Upper lobe of left lung (tissue), 4 donors: ENCODE results near the gene WDR41.

Experiments
- EP300 ChIP-seq, 4 donors: sonication (generic); formaldehyde crosslinking; IDR thresholded peaks; one replicate each; pipeline ENCODE4 v1.5.1; 2017; ENCODE audit warnings: antibody characterized with exemption in 4 of 4, control low read depth in 2 of 4
- TF ChIP-seq, protein P1 (sequence below), 6 experiments: fragments of 450-650 bp in 4 of 6; fragments of 200-600 bp in 2 of 6; sonication (generic) in 2 of 6; IDR thresholded peaks; one replicate each; pipeline ENCODE4 v1.5.1; 2016 to 2019; ENCODE audit warnings: antibody characterized with exemption in 6 of 6

DNA sequence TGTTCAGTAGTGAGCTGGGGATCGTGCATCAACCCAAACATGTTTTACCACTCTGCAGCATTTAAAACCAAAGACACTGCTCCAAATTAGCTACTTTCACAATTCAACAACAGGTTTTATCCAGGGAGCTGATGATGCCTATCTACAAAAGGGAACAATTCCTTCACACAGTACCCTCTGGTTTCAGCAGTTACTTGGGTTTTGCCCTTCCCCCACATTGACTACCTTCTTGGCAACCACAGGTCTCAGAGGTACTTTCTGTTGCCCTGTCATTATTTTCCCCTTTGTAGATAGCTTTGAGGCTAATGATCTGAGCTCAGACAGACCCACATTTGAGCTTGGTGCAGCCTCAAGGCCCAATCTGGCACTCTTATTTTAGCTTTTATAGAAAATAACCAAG, 96.1 kb downstream of the WDR41 start:
- TF ChIP-seq, protein P1, sequence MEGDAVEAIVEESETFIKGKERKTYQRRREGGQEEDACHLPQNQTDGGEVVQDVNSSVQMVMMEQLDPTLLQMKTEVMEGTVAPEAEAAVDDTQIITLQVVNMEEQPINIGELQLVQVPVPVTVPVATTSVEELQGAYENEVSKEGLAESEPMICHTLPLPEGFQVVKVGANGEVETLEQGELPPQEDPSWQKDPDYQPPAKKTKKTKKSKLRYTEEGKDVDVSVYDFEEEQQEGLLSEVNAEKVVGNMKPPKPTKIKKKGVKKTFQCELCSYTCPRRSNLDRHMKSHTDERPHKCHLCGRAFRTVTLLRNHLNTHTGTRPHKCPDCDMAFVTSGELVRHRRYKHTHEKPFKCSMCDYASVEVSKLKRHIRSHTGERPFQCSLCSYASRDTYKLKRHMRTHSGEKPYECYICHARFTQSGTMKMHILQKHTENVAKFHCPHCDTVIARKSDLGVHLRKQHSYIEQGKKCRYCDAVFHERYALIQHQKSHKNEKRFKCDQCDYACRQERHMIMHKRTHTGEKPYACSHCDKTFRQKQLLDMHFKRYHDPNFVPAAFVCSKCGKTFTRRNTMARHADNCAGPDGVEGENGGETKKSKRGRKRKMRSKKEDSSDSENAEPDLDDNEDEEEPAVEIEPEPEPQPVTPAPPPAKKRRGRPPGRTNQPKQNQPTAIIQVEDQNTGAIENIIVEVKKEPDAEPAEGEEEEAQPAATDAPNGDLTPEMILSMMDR (IDR thresholded peaks at IDR 0.05), result no peak
- TF ChIP-seq EP300 (IDR thresholded peaks at IDR 0.05), result no peak
